ENCODE measurements around the gene SDK1.

The SDK1 gene

DNA sequence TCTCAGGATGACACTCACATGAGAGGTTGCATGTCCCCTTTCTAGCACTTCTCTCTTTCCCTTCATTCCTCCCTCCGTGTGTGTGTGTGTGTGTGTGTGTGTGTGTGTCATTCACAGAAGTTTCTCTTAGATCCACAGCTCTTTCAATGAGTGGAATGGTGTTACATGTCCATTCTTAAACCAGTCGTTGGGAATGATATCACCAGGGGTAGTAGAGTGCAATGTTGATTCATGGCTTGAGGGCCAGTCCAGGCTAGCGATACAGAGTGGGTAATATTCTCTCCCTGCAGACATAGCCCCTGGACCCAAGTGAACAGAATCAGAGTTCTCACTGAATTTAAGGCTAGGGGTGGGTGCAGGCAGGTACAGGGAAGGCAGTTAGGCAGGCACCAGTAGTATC, 187.8 kb downstream of the SDK1 start (continued):
- no peak for TF ChIP-seq KLF16 (tag by site-specific recombination; IDR thresholded peaks at IDR 0.05)
- no peak for TF ChIP-seq ZNF629 (tag by site-specific recombination; IDR thresholded peaks at IDR 0.05)
- TF ChIP-seq ZNF112 (tag by site-specific recombination; IDR thresholded peaks at IDR 0.05), result no peak

DNA sequence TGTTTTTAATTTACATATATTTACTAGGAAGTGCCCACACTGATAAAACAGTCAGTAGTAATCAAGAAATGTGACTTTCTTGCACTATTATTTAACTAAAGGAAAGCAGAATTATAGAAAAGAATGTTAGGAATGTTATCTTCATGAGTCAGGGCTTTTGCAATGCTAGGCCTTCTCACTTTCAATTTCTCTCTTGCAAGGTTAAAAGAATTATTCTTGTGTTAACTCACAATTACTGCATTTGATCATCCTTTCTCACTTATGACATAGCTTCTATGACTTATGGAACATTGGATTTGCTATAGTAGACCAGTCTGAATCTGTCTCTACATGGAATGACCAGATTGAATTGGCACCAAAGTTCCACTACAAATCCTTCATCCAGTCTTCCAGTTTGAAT, 192.4 kb downstream of the SDK1 start:
- Histone ChIP-seq H3K27ac (ENCODE audit: extremely low read depth, low read depth, low read length) (no peak overlapping the region), H3K9me3 (ENCODE audit: control insufficient read depth, insufficient read depth, low read depth, low read length) (no peaks in the 10 kb centered on the region), H3K36me3 (ENCODE audit: control insufficient read depth in 2 of 2, insufficient read depth in 1 of 2, low read length in 2 of 2) (no peaks in the 10 kb centered on the region), H3K4me1 (ENCODE audit: control insufficient read depth, insufficient read depth, low read length) (no peaks in the 10 kb centered on the region), H3K4me3 (ENCODE audit: low read depth, low read length) (no peak overlapping the region)
- ChIA-PET CTCF (interaction anchor here (1.8 kb wide), 1 partner anchor 11 kb away, joined by 8 read pairs; no protein-coding TSS in a partner anchor), POLR2A (no interaction called here)
- TF ChIP-seq ZSCAN23 (tag by site-specific recombination; IDR thresholded peaks at IDR 0.05), result no peak
- TF ChIP-seq PRDM1 (tag by site-specific recombination; IDR thresholded peaks at IDR 0.05), result 0 out of 2 replicates have a peak, but pooled peaks have one; percentile 19
- TF ChIP-seq ZBTB20 (tag by site-specific recombination; IDR thresholded peaks at IDR 0.05), result no peak
- TF ChIP-seq ZBTB7A (tag by site-specific recombination; IDR thresholded peaks at IDR 0.05; ENCODE audit: low read depth), result no peak

DNA sequence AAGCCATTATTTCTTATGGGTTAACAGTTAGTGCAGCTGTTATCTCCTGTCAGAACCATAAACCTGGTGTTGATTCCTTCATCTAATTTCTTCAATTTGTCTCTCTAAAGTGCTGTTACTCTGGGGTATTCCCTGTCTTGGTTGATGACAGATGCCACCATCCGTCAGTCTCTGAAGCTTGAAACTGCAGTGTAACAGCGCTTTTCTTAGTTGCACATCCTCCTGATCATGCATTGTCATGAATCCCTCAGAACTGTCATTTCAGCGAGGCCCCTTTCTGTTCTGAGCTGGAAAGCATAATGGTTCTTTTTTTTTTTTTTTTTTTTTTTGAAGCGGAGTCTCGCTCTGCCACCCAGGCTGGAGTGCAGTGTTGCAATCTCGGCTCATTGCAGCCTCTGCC, 193.9 kb downstream of the SDK1 start:
- H3K27ac ChIP-seq (ENCODE audit: extremely low read depth, low read depth, low read length), result no peak overlapping the region
- TF ChIP-seq ZNF561 (tag by site-specific recombination; IDR thresholded peaks at IDR 0.05; ENCODE audit: borderline replicate concordance), result no peak
- TF ChIP-seq, protein P1, sequence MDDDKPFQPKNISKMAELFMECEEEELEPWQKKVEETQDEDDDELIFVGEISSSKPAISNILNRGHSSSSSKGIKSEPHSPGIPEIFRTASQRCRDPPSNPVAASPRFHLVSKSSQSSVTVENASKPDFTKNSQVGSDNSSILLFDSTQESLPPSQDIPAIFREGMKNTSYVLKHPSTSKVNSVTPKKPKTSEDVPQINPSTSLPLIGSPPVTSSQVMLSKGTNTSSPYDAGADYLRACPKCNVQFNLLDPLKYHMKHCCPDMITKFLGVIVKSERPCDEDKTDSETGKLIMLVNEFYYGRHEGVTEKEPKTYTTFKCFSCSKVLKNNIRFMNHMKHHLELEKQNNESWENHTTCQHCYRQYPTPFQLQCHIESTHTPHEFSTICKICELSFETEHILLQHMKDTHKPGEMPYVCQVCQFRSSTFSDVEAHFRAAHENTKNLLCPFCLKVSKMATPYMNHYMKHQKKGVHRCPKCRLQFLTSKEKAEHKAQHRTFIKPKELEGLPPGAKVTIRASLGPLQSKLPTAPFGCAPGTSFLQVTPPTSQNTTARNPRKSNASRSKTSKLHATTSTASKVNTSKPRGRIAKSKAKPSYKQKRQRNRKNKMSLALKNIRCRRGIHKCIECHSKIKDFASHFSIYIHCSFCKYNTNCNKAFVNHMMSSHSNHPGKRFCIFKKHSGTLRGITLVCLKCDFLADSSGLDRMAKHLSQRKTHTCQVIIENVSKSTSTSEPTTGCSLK (tag by site-specific recombination; IDR thresholded peaks at IDR 0.05), result no peak
- TF ChIP-seq, protein P2, sequence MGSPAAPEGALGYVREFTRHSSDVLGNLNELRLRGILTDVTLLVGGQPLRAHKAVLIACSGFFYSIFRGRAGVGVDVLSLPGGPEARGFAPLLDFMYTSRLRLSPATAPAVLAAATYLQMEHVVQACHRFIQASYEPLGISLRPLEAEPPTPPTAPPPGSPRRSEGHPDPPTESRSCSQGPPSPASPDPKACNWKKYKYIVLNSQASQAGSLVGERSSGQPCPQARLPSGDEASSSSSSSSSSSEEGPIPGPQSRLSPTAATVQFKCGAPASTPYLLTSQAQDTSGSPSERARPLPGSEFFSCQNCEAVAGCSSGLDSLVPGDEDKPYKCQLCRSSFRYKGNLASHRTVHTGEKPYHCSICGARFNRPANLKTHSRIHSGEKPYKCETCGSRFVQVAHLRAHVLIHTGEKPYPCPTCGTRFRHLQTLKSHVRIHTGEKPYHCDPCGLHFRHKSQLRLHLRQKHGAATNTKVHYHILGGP (tag by site-specific recombination; IDR thresholded peaks at IDR 0.05), result no peak
- TF ChIP-seq ZSCAN30 (tag by site-specific recombination; IDR thresholded peaks at IDR 0.05), result no peak
- no peak for TF ChIP-seq ZNF600 (tag by site-specific recombination; IDR thresholded peaks at IDR 0.05)
- TF ChIP-seq GLI4 (tag by site-specific recombination; IDR thresholded peaks at IDR 0.05), result no peak
- no peak for TF ChIP-seq ZNF335 (tag by site-specific recombination; conservative IDR thresholded peaks at IDR 0.05)
- TF ChIP-seq ZNF24 (tag by site-specific recombination; IDR thresholded peaks at IDR 0.05), result no peak
- TF ChIP-seq ZNF660 (tag by site-specific recombination; IDR thresholded peaks at IDR 0.05), result no peak
- no peak overlapping the region for H3K4me3 ChIP-seq (ENCODE audit: low read depth, low read length)
- POLR2A ChIA-PET, result no interaction called here
- no peaks in the 10 kb centered on the region for H3K36me3 ChIP-seq (ENCODE audit: control insufficient read depth in 2 of 2, insufficient read depth in 1 of 2, low read length in 2 of 2)
- no peaks in the 10 kb centered on the region for H3K9me3 ChIP-seq (ENCODE audit: control insufficient read depth, insufficient read depth, low read depth, low read length)
- CTCF ChIA-PET, result interaction anchor here (1.8 kb wide), 1 partner anchor 13 kb away, joined by 11 read pairs; no protein-coding TSS in a partner anchor
- H3K4me1 ChIP-seq (ENCODE audit: control insufficient read depth, insufficient read depth, low read length), result no peaks in the 10 kb centered on the region

DNA sequence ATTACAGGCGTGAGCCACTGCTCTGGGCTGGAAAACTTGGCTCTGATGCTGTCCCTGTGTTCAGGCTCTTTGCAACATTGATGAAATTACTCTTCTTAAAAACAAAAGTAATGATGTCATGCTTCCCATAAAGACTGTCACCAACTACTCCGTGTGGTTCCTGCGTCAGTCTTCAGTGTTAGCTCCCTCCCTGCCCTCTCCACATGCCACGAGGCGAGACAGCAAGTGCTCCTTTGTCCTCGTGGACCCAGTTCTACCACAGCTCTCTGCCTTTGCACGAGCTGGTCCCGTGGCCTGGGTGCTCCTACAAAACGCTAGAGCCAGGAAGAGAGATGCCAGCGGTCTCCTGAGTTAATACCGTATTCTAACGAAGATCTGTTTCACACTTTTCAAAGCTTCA, 194.5 kb downstream of the SDK1 start:
- Histone ChIP-seq H3K4me1 (ENCODE audit: control insufficient read depth, insufficient read depth, low read length) (no peaks in the 10 kb centered on the region), H3K36me3 (ENCODE audit: control insufficient read depth in 2 of 2, insufficient read depth in 1 of 2, low read length in 2 of 2) (no peaks in the 10 kb centered on the region), H3K27ac (ENCODE audit: extremely low read depth, low read depth, low read length) (no peak overlapping the region), H3K9me3 (ENCODE audit: control insufficient read depth, insufficient read depth, low read depth, low read length) (no peaks in the 10 kb centered on the region), H3K4me3 (ENCODE audit: low read depth, low read length) (no peak overlapping the region)
- POLR2A ChIA-PET, result no interaction called here
- CTCF ChIA-PET, result interaction anchor here (0.6 to 1.8 kb wide), 2 partner anchors 13 kb away, joined by 3 to 11 read pairs; no protein-coding TSS in a partner anchor
- TF ChIP-seq BCL11A (tag by site-specific recombination; IDR thresholded peaks at IDR 0.05; ENCODE audit: low read depth) (no peak), ZNF169 (tag by site-specific recombination; IDR thresholded peaks at IDR 0.05) (no peak)
- TF ChIP-seq, protein P3, sequence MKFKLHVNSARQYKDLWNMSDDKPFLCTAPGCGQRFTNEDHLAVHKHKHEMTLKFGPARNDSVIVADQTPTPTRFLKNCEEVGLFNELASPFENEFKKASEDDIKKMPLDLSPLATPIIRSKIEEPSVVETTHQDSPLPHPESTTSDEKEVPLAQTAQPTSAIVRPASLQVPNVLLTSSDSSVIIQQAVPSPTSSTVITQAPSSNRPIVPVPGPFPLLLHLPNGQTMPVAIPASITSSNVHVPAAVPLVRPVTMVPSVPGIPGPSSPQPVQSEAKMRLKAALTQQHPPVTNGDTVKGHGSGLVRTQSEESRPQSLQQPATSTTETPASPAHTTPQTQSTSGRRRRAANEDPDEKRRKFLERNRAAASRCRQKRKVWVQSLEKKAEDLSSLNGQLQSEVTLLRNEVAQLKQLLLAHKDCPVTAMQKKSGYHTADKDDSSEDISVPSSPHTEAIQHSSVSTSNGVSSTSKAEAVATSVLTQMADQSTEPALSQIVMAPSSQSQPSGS (tag by site-specific recombination; IDR thresholded peaks at IDR 0.05; ENCODE audit: low read depth), result peak; percentile 63

All from HEK293 (cell line).